ENCODE data around the gene ASB4.

GRCh38 chr7:95577137-95577536, 91.4 kb downstream of the ASB4 start:
- TF ChIP-seq EP300 (IDR thresholded peaks at IDR 0.05) (no peak), CTCF (IDR thresholded peaks at IDR 0.05) (no peak)

Data from tibial nerve (tissue), 4 donors.